GM12872 (cell line): ENCODE results near the gene POP4.

Experiments
- TF ChIP-seq, protein P1 (sequence below): IDR thresholded peaks from 3 replicates; pipeline ENCODE4 v1.5.1; 2011; ENCODE audit warnings: low read depth, mild to moderate bottlenecking, low read length, moderate library complexity; ENCODE audit not compliant: insufficient read depth

POP4 gene

DNA sequence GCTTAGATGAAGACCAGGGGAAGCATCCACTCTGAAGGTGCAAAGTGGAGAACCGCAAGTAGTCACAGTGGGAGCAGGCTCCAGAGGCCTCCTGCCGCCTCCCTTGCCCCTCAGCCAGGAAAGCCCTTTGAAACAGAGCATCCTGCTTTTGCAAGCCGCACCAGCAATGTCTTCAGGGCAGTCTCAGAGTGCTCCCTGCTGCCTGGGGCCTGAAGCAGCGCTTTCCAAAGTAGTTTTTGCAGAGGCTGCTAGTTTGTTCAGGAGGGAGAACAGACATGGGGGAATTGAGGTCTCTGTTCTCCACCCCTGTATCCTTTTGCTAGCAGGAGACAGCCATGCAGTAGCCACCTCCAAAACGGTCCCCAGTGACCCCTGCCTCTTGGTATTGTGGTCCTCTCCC is 15.8 kb upstream of the POP4 start:
- TF ChIP-seq, protein P1, sequence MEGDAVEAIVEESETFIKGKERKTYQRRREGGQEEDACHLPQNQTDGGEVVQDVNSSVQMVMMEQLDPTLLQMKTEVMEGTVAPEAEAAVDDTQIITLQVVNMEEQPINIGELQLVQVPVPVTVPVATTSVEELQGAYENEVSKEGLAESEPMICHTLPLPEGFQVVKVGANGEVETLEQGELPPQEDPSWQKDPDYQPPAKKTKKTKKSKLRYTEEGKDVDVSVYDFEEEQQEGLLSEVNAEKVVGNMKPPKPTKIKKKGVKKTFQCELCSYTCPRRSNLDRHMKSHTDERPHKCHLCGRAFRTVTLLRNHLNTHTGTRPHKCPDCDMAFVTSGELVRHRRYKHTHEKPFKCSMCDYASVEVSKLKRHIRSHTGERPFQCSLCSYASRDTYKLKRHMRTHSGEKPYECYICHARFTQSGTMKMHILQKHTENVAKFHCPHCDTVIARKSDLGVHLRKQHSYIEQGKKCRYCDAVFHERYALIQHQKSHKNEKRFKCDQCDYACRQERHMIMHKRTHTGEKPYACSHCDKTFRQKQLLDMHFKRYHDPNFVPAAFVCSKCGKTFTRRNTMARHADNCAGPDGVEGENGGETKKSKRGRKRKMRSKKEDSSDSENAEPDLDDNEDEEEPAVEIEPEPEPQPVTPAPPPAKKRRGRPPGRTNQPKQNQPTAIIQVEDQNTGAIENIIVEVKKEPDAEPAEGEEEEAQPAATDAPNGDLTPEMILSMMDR = no peak

DNA sequence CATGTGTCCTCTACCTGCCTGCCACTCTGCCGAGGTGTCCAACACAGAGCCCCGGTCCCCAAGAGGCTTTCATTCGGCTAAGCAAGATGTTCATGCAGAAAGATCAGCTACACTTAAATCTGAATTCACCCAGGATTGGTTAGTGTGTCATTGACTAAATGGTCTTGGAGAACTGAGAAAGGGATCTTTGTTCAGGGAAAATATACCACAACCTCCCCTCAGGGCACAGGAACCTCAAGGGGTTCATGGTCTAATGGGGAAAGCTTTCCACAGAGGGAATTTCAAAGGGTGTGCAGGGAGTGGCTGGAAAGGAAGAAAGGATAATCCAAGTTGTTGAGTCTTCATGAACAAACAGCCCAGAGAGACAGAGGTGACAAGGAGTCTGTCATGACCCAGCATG is 14.4 kb upstream of the POP4 start:
- TF ChIP-seq, protein P1 = no peak

DNA sequence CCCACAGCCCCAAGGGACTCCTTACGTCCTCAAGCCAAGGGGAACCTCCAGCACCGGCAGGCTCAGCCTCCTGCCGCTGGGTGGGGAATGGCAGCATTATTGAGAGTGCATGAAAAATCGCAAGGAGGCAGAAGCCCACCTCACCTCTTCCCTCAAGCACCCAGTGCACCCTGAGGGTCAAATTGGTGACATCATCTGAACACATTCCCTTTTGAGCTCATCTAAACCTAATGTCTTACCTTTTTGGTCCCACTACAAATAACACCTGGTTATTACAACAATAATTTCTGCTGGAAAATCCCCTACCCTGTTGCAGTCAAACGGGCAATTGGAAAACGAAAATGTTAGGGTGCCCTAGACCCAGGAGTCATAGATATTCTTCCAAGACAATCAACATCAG is 12.2 kb upstream of the POP4 start:
- TF ChIP-seq, protein P1 = no peak

DNA sequence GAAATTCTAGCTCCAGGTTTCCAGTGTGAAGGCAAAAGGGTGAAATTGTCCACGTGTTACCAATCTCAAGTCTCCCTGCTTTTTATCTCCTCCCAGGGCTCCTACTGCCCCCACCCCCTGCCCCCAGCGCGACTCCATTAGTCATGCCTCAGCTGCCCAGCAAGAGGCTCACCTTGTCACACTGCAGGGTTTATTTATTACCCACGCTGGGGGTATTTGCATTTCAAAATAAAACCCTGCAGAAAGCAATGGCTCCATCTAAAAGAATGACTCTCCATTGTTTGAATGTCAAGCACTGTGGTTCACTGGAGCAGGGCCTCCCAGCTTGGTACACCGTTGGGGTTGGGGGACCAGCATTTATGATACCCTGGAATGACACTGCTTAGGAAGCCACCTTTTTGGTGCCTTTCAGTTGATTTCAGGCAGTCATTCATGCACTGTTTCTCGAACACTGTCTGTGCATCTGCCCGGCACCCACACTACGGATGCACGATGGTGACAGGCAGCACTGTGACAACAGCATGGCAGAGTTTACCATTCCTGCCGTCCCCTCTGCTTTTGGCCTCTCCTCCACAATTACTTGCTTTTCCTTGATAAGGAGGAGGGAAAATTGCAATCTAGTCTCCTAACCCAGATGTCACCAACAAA is 9.9 kb upstream of the POP4 start:
- TF ChIP-seq, protein P1 = no peak

DNA sequence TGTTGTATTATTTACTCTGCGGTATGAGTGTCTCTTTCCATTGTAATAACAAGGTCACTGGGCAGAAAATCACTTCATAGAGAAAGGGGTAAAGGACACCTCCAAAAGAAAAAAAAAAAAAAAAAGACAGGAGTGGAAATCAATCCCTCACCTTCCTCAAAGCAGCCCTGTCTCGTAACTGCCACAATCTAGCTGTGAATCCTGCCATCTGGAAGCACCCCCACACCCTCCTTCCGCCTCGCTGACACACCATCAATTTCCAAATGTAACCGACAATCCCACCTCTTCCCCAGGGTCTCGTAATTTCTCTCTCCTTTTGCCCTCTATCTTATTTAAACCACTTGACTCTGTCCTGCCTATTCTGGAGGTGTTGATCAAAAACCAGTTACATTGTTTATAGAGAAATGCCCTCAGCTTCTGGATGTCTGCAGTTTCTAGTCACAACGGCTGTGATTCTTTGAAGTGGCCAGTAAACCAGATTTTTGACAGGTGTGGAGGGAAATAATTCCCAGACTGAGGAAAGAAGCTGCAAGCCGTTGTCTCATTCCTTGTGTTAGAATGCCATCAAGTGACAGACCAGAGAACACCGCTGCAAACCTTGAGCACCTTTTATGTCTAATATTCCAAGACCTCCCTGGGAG is 9.1 kb upstream of the POP4 start:
- TF ChIP-seq, protein P1 = peak; percentile 27; the same call in 1 of the 3 replicates

DNA sequence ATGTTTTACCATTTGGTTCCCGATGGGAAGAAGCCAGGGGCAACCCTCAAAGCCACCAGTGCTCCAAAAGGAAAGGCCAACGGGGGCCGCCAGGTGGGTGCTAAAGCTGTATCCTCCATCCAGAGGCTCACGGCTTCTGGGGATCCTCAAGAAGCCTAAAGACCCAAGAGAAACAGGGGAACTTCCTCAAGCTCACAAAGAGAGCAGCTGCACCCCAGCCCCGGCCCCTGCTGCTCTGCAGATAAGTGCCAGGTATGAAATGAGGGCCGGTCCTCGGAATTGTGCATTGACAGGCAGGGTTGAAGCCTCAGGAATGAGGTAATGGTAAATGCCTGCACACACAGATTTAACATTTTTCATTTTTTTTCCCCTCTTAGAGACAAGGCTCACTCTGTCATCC is 8.0 kb upstream of the POP4 start:
- TF ChIP-seq, protein P1 = no peak

DNA sequence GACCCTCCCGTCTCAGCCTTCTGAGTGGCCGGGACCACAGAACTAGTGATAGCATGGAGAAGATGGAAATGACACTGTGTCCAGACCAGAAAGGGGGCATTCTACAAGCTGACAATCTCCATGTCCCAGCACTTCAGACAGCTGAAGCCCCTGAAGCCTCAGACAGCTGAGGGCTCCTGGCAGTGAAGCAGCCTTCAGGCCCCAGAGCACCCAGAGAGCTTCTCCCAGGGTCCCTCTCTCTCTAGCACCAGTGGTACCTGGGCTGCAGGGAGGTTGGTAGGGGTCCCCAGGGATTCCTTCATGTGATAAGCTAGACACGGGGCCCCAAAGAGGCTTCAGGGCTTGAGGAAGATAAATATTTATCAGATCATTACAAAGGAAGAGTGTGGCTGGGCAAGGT is 7.6 kb upstream of the POP4 start:
- TF ChIP-seq, protein P1 = no peak
